Activated T-cell treated with anti-CD3 and anti-CD28 coated beads, Interleukin-2, amount 50 U/mL, for 4 hours (primary cell): Measurements from ENCODE around the gene ACE2. TPM values are rescaled to one million over a fixed set of nuclear protein-coding genes. Genes with fewer than 3 reads are reported as not detected.
"Not testable (repeated sequence)": the region's sequence is repeated elsewhere in the genome, so short reads cannot be mapped to it uniquely, and the experiment has no call there.

Experiments used
- ATAC-seq, 2 donors: fragments of 200-7000 bp; cut with Tn5 transposase; one replicate each; pipeline ENCODE4 v1.10.0; 2021
- DNase-seq: peaks from one replicate; pipeline ENCODE4 v3.0.0-alpha.2; 2020
- H3K27me3 Mint-ChIP-seq: one replicate; pipeline ENCODE4 v1.8.0; 2021; ENCODE audit warnings: low read depth, mixed read lengths
- H3K36me3 Mint-ChIP-seq: one replicate; pipeline ENCODE4 v1.8.0; 2022; ENCODE audit warnings: mixed read lengths; ENCODE audit not compliant: insufficient read depth
- H3K4me1 Mint-ChIP-seq: one replicate; pipeline ENCODE4 v1.8.0; 2021; ENCODE audit warnings: low read depth, mixed read lengths
- H3K4me3 Mint-ChIP-seq: one replicate; pipeline ENCODE4 v1.8.0; 2021; ENCODE audit warnings: mild to moderate bottlenecking, moderate library complexity, mixed read lengths
- H3K9me3 Mint-ChIP-seq: one replicate; pipeline ENCODE4 v1.8.0; 2021; ENCODE audit warnings: mixed read lengths
- total RNA-seq, 3 donors: library from RNA; stranded (reverse); gene quantifications; one replicate each; pipeline ENCODE4 v1.2.1, GENCODE V29; 2021

Gene ACE2
- under 1 TPM in 1 of 3 donors, not detected in 2; 0.14 TPM for total RNA-seq

- H3K27me3 Mint-ChIP-seq: peaks cover 5% of the 10 kb centered on the region
- no peaks in the 10 kb centered on the region for H3K9me3 Mint-ChIP-seq
- ATAC-seq (no peak), DNase-seq (no peak)
- no peaks in the 10 kb centered on the region for H3K36me3 Mint-ChIP-seq
- H3K4me1 Mint-ChIP-seq: no peaks in the 10 kb centered on the region
- no peak within 1 kb of the TSS for H3K4me3 Mint-ChIP-seq
These were observed at the start of gene ACE2 for GRCh38 chrX:15600745-15601144. Gene ACE2, minus strand, starts transcription at chrX:15600960. Its CDS starts 49 bp downstream, at chrX:15600911.

- not testable (repeated sequence) for H3K4me3 Mint-ChIP-seq, ATAC-seq, H3K9me3 Mint-ChIP-seq, H3K36me3 Mint-ChIP-seq, H3K27me3 Mint-ChIP-seq, DNase-seq
- peaks cover 11% of the 10 kb centered on the region for H3K4me1 Mint-ChIP-seq
These were observed 46.8 kb upstream of the ACE2 start for GRCh38 chrX:15647510-15647909.

GRCh38 chrX:15646543-15646942 lies 45.8 kb upstream of the ACE2 start:
- H3K27me3 Mint-ChIP-seq: peaks cover 6% of the 10 kb centered on the region
- no peak overlapping the region for H3K4me3 Mint-ChIP-seq
- no peaks in the 10 kb centered on the region for H3K9me3 Mint-ChIP-seq
- ATAC-seq: no peak
- DNase-seq: no peak
- no peaks in the 10 kb centered on the region for H3K36me3 Mint-ChIP-seq
- H3K4me1 Mint-ChIP-seq: peaks cover 11% of the 10 kb centered on the region

- Mint-ChIP-seq H3K9me3 (no peaks in the 10 kb centered on the region), H3K4me3 (no peak overlapping the region), H3K4me1 (peaks cover 11% of the 10 kb centered on the region), H3K27me3 (peaks cover 6% of the 10 kb centered on the region), H3K36me3 (no peaks in the 10 kb centered on the region)
- no peak for DNase-seq
- no peak for ATAC-seq
These were observed 45.3 kb upstream of the ACE2 start for GRCh38 chrX:15646031-15646430.

GRCh38 chrX:15645266-15645665 lies 44.5 kb upstream of the ACE2 start:
- ATAC-seq (no peak), DNase-seq (no peak)
- Mint-ChIP-seq H3K4me3 (no peak overlapping the region), H3K27me3 (peaks cover 6% of the 10 kb centered on the region), H3K4me1 (peaks cover 11% of the 10 kb centered on the region), H3K36me3 (no peaks in the 10 kb centered on the region), H3K9me3 (no peaks in the 10 kb centered on the region)

GRCh38 chrX:15644560-15644872 lies 43.8 kb upstream of the ACE2 start:
- H3K4me3 Mint-ChIP-seq: no peak overlapping the region
- no peaks in the 10 kb centered on the region for H3K9me3 Mint-ChIP-seq
- H3K27me3 Mint-ChIP-seq: peaks cover 6% of the 10 kb centered on the region
- peaks cover 11% of the 10 kb centered on the region for H3K4me1 Mint-ChIP-seq
- ATAC-seq: no peak
- H3K36me3 Mint-ChIP-seq: no peaks in the 10 kb centered on the region
- DNase-seq: no peak

- Mint-ChIP-seq H3K4me1 (peaks cover 11% of the 10 kb centered on the region), H3K36me3 (no peaks in the 10 kb centered on the region), H3K27me3 (peaks cover 6% of the 10 kb centered on the region), H3K4me3 (no peak overlapping the region), H3K9me3 (no peaks in the 10 kb centered on the region)
- ATAC-seq: no peak
- no peak for DNase-seq
These were observed 43.2 kb upstream of the ACE2 start for GRCh38 chrX:15643786-15644559.

GRCh38 chrX:15631637-15632036 lies 30.9 kb upstream of the ACE2 start:
- Mint-ChIP-seq H3K36me3 (no peaks in the 10 kb centered on the region), H3K27me3 (peaks cover 4% of the 10 kb centered on the region), H3K9me3 (no peaks in the 10 kb centered on the region), H3K4me1 (no peaks in the 10 kb centered on the region), H3K4me3 (no peak overlapping the region)
- DNase-seq (no peak), ATAC-seq (no peak)

- Mint-ChIP-seq H3K27me3 (no peaks in the 10 kb centered on the region), H3K36me3 (no peaks in the 10 kb centered on the region), H3K9me3 (no peaks in the 10 kb centered on the region), H3K4me3 (no peak overlapping the region), H3K4me1 (no peaks in the 10 kb centered on the region)
- ATAC-seq (no peak), DNase-seq (no peak)
These were observed 22.3 kb upstream of the ACE2 start for GRCh38 chrX:15623054-15623453.

GRCh38 chrX:15619053-15619755 lies 18.4 kb upstream of the ACE2 start:
- Mint-ChIP-seq H3K4me3 (no peak overlapping the region), H3K4me1 (no peaks in the 10 kb centered on the region), H3K27me3 (no peaks in the 10 kb centered on the region), H3K9me3 (no peaks in the 10 kb centered on the region), H3K36me3 (no peaks in the 10 kb centered on the region)
- DNase-seq (no peak), ATAC-seq (no peak)

- DNase-seq: no peak
- no peak for ATAC-seq
- no peaks in the 10 kb centered on the region for H3K27me3 Mint-ChIP-seq
- H3K9me3 Mint-ChIP-seq: no peaks in the 10 kb centered on the region
- no peaks in the 10 kb centered on the region for H3K4me1 Mint-ChIP-seq
- no peaks in the 10 kb centered on the region for H3K36me3 Mint-ChIP-seq
- H3K4me3 Mint-ChIP-seq: no peak overlapping the region
These were observed 16.4 kb upstream of the ACE2 start for GRCh38 chrX:15617111-15617510.

GRCh38 chrX:15616531-15616930 lies 15.8 kb upstream of the ACE2 start:
- no peaks in the 10 kb centered on the region for H3K9me3 Mint-ChIP-seq
- no peaks in the 10 kb centered on the region for H3K4me1 Mint-ChIP-seq
- DNase-seq: no peak
- H3K36me3 Mint-ChIP-seq: no peaks in the 10 kb centered on the region
- H3K27me3 Mint-ChIP-seq: no peaks in the 10 kb centered on the region
- no peak overlapping the region for H3K4me3 Mint-ChIP-seq
- ATAC-seq: no peak

GRCh38 chrX:15607067-15607466 lies 6.3 kb upstream of the ACE2 start:
- Mint-ChIP-seq H3K4me3 (no peak overlapping the region), H3K27me3 (peaks cover 2% of the 10 kb centered on the region), H3K9me3 (no peaks in the 10 kb centered on the region), H3K4me1 (no peaks in the 10 kb centered on the region), H3K36me3 (no peaks in the 10 kb centered on the region)
- DNase-seq (no peak), ATAC-seq (no peak)

- peaks cover 2% of the 10 kb centered on the region for H3K27me3 Mint-ChIP-seq
- no peak overlapping the region for H3K4me3 Mint-ChIP-seq
These were observed 5.4 kb upstream of the ACE2 start for GRCh38 chrX:15606136-15606535.

GRCh38 chrX:15605226-15605625 lies 4.5 kb upstream of the ACE2 start:
- ATAC-seq: no peak
- Mint-ChIP-seq H3K4me1 (no peaks in the 10 kb centered on the region), H3K36me3 (no peaks in the 10 kb centered on the region), H3K9me3 (no peaks in the 10 kb centered on the region), H3K4me3 (no peak overlapping the region), H3K27me3 (peaks cover 5% of the 10 kb centered on the region)
- DNase-seq: no peak

More at GRCh38 chrX:15606136-15606535, 5.4 kb upstream of the ACE2 start:
- Mint-ChIP-seq H3K4me1 (no peaks in the 10 kb centered on the region), H3K36me3 (no peaks in the 10 kb centered on the region), H3K9me3 (no peaks in the 10 kb centered on the region)
- no peak for ATAC-seq
- no peak for DNase-seq
